Renal cortical epithelial cell (primary cell): ENCODE results near the gene PRKCZ. TPM values are rescaled to one million over a fixed set of nuclear protein-coding genes. Genes with fewer than 3 reads are reported as not detected.

Experiments used
- DNase-seq: peaks from one replicate; pipeline ENCODE4 v3.0.0-alpha.2; 2011; ENCODE audit warnings: low read depth
- total RNA-seq: library from RNA; depleted of rRNA; stranded (reverse); fragments of >200 nt; gene quantifications from 2 replicates; pipeline ENCODE4 v1.2.3, GENCODE V29; 2014

Gene PRKCZ
- total RNA-seq, 1 donor from 2014 or later, result 34.6 TPM

- no peak for DNase-seq
Measured at GRCh38 chr1:2156866-2157265, 106.7 kb downstream of the PRKCZ start.

GRCh38 chr1:2157856-2158255 is 107.6 kb downstream of the PRKCZ start:
- no peak for DNase-seq

GRCh38 chr1:2158272-2158671 is 108.1 kb downstream of the PRKCZ start:
- DNase-seq, result no peak

- DNase-seq, result no peak
Measured at GRCh38 chr1:2159124-2159523, 108.9 kb downstream of the PRKCZ start.

GRCh38 chr1:2160451-2161300 is 110.5 kb downstream of the PRKCZ start:
- no peak for DNase-seq

DNA sequence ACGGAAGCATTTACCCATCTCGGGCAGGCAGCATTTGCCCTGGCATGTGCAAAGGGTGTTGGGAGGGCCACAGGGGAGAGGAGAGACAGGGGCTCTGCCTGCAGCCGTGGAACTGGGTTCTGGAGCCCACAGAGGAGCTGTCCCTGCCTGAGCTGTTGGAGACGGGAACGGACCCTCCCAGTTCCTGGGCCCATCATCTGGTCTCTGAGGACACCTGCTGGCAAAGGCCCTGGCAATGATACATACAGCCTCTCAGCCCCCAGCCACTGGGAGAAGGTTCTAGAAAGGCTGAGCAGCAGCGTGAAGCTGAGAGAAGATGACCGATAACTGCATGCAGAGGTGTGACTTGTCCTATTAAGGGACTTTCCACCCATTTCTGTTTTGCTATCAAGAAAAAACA is 113.0 kb downstream of the PRKCZ start:
- no peak for DNase-seq

- no peak for DNase-seq
Measured at GRCh38 chr1:2165646-2166045, 115.4 kb downstream of the PRKCZ start.

DNA sequence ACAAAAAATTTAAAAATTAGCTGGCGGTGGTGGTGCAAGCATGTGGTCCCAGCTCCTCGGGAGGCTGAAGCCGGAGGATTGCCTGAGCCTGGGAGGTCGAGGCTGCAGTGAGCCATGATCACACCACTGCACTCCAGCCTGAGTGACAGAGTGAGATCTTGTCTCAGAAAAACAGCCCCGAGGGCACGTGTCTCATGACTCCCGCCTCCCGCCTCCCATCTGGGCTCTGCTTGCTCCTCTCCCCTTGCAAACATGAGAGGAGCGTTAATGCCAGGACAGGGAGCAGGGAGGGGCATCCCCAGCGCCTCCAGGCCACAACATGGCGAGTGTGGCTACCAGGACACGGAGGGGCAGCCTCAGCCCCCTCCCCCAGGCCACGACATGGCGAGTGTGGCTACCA is 116.0 kb downstream of the PRKCZ start:
- no peak for DNase-seq

GRCh38 chr1:2166695-2167094 is 116.5 kb downstream of the PRKCZ start:
- DNase-seq, result no peak

GRCh38 chr1:2168090-2168489 is 117.9 kb downstream of the PRKCZ start:
- DNase-seq, result no peak

- DNase-seq, result no peak
Measured at GRCh38 chr1:2168535-2168934, 118.3 kb downstream of the PRKCZ start.

GRCh38 chr1:2169200-2169836 is 119.1 kb downstream of the PRKCZ start:
- DNase-seq, result no peak

DNA sequence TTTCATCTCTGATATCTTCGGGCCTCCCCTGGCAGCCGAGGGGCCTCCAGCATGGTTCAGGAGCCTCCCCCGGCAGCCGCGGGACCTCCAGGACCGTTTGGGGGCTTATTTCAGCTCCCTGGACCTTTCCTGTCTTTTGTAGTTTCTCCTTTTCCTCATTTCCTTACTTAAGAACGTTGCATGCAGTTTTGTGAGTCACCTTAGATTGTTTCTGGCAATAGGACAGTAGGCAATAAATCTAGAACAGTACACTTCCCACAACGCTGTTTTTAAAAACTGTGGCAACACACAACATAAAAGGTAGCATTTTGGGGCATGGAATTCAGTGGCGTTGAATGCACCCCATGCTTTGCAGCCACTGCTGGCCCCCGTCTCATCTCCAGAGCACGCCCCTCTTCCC is 120.0 kb downstream of the PRKCZ start:
- no peak for DNase-seq

DNA sequence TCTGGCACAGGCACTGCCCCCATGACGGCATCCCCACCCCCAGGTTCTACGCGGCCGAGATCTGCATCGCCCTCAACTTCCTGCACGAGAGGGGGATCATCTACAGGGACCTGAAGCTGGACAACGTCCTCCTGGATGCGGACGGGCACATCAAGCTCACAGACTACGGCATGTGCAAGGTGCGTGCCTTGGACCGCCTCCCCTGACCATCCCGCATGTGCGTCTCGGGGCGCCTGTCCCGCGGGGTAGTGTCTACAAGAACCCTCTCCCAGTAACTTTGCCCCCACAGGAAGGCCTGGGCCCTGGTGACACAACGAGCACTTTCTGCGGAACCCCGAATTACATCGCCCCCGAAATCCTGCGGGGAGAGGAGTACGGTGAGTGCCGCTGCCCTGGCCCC is 121.8 kb downstream of the PRKCZ start:
- no peak for DNase-seq

- no peak for DNase-seq
Measured at GRCh38 chr1:2172551-2173146, 122.4 kb downstream of the PRKCZ start.

GRCh38 chr1:2173546-2174347 is 123.5 kb downstream of the PRKCZ start:
- no peak for DNase-seq

GRCh38 chr1:2174348-2175054 is 124.3 kb downstream of the PRKCZ start:
- DNase-seq, result peak; percentile 26

DNA sequence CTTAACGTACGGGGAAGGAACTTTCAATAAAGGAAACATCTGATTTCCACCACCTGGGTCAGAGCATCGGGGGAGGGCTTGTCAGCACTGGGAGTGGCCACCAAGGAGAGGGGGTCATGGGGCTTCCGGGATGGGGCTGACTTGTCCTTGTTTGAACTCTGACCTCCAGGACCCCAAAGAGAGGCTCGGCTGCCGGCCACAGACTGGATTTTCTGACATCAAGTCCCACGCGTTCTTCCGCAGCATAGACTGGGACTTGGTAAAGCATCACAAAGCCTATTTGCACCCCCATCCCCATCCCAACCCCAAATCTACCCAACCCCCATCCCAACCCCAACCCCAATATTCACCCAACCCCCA is 124.8 kb downstream of the PRKCZ start:
- DNase-seq, result no peak

GRCh38 chr1:2175681-2176454 is 125.7 kb downstream of the PRKCZ start:
- DNase-seq, result no peak

- no peak for DNase-seq
Measured at GRCh38 chr1:2176615-2177014, 126.4 kb downstream of the PRKCZ start.

DNA sequence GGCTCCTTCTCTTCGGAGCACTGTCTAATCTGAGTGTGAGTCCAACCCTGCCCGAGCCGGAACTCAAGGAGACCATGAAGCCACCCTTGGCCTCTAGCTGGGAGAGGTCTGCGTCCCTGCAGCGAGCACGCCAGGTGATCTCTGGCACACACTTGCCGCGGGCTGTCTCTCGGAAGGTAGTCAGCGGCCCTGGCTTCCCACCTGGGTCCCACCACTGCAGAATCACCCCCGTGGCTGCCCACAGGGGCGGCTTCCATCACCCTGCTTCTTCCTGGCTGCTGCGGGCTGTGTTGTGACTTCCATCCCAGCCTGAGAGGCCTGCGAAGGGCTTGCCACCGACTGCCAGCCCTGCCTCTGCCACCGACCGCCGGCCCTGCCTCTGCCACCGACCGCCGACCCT is 127.3 kb downstream of the PRKCZ start:
- DNase-seq, result no peak
